ENCODE data around the gene PROCR.
"Not testable (repeated sequence)": the region's sequence is repeated elsewhere in the genome, so short reads cannot be mapped to it uniquely, and the experiment has no call there.

GRCh38 chr20:35164531-35164930 is 7.3 kb upstream of the PROCR start:
- not testable (repeated sequence) for TF ChIP-seq CTCF (IDR thresholded peaks at IDR 0.05; ENCODE audit: low read length); EZH2phosphoT487 (IDR thresholded peaks at IDR 0.05; ENCODE audit: low read length); EZH2 (optimal IDR thresholded peaks at IDR 0.05; ENCODE audit: low read depth, low read length)

Data from MM.1S (cell line).